Neural progenitor cell (in vitro differentiated cells): ENCODE data around the gene FBRSL1.

Source experiments
- CTCF ChIP-seq: fragments of 200-600 bp; sonication (generic); IDR thresholded peaks from 2 replicates; pipeline ENCODE4 v1.5.1; 2017; ENCODE audit warnings: antibody characterized with exemption, mild to moderate bottlenecking
- EZH2phosphoT487 ChIP-seq: fragments of 200-600 bp; sonication (generic); IDR thresholded peaks from 2 replicates; pipeline ENCODE4 v1.6.1; 2017; ENCODE audit warnings: antibody characterized with exemption

GRCh38 chr12:132450418-132451171 lies 39.4 kb upstream of the FBRSL1 start:
- TF ChIP-seq CTCF (no peak), EZH2phosphoT487 (no peak)
